NCI-H774 (cell line): ENCODE data around the gene ADAMTS1.

Experiments used
- DNase-seq: peaks from one replicate; lab custom pipeline; 2025; lab: John Stamatoyannopoulos, UW

Gene ADAMTS1

DNA sequence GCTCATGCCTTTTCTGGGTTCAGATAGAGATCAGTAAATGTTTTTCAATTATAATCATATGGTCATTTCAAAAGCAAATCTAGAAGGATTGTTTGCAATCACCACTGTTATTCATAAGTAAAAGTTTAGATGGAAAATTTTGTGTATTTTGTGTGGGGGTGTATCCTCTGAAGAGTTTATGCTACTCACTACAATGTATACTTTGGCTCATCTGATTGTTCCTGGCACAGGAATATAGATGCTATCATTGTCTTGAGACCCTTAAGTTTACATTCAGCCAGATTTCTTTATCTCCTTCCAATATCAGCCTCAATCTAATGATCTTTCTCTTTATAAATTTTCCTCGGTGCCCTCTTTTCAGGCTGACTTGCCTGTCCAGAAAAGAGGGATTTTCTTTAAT is 33.0 kb downstream of the ADAMTS1 start:
- DNase-seq: no peak

DNA sequence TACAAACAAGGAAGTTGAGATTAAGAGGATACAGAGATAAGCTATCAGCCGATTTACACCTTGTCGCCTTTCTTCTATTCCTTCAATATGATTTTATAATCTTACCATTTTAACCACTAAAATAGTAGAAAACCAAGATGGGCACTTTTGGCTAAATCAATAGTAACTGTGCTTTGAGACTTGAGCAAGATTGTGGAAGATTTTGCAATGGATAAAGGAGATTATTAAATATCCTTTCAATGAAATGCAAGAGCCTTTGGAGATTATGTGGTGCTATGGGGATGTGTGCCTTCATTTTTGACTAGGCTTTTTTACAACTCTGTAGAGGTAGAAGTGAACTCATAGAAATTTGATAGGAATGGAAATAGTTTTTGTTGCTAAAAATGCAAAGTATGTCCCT is 33.7 kb downstream of the ADAMTS1 start:
- DNase-seq: no peak

DNA sequence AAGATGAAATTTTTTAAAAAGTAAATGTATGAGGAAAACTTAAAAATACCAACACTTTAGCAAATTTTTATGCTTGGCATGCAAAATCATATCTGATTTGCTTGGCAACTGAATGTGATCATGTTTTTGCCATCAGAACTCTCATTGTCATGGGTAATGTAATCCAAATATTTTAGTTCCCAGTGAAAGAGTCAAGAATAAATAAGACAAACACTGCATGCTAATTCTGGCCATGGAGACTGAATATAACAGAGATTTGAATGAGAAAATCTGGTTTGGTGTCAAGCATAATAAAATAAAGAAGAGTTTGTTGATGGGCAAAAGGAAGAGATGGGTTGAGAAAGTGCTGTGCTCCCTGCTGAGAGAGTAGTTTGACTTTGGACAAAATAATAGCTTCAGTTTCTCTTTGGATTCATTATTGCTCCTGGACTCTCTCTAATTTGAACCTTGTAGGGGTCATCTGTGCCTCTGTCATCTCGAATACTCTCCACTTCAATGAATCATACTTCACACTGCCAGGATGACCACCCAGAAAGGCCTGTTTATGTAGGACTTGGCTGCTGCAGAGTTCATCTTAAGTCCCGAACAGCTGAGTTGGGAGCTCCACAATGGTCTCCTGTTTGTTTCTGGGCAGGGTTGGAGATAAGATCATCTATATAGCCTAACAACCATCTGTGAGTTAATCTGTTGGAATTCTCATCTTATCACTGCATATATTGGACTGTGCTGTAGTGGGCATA is 34.4 kb downstream of the ADAMTS1 start:
- no peak for DNase-seq

DNA sequence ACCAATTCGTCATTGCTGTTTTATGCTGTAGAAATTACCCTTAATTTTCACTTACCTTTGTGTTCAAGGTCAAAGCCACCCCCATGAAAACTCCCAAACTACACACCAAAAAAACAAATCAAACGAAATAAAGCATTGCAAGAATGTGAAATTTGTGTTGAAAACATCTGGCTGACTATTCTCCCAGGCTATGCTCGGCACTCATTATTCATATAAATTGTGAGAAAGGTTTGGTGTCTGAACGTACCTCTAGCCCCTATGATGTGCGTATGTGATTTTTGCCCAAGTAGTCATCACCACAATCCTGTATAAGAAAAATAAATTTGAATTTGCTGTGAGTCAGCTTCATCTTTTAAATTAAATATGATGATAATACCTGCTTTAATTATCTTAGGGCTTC is 34.9 kb downstream of the ADAMTS1 start:
- no peak for DNase-seq

DNA sequence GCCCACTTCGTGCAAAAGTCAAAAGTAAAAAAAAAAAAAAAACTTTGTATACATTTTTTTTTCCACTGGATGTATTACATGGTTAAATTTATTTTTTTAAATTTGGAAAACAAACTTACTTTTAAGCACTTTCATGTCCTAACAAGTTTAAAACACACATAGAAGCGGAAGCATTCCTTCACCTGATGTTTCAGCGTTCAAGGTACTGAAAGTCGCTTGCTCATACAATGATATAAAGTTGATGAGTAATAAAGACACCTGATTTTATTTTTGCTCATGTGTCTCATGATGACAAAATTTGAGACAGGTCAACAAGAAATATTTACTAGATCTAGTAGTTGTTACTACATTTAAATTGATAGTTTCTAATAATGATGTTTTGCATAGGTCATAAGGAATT is 35.5 kb downstream of the ADAMTS1 start:
- DNase-seq: no peak

DNA sequence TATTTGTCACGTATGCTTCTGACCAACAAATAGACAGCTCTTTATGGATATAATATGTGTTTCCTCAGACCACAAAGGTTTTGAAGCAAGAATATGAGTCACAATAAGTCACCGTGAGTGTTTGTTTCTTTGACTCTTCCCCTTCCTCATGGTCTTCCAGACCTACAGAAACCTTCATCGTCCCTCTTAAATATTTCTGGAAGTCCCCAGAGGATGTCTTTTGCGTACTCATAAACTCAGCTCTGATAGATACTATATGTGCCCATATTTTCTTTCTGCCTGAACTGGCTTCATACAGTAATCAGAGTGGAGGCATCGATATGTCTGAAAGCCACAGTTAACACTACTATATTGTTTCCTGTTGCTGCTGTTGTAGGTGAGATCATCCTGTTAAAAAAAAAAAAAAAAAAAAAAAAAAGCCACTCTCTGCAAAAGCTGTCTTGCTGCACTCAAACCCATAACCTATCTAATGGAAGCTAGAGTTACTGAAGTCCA is 38.4 kb downstream of the ADAMTS1 start:
- DNase-seq: no peak

DNA sequence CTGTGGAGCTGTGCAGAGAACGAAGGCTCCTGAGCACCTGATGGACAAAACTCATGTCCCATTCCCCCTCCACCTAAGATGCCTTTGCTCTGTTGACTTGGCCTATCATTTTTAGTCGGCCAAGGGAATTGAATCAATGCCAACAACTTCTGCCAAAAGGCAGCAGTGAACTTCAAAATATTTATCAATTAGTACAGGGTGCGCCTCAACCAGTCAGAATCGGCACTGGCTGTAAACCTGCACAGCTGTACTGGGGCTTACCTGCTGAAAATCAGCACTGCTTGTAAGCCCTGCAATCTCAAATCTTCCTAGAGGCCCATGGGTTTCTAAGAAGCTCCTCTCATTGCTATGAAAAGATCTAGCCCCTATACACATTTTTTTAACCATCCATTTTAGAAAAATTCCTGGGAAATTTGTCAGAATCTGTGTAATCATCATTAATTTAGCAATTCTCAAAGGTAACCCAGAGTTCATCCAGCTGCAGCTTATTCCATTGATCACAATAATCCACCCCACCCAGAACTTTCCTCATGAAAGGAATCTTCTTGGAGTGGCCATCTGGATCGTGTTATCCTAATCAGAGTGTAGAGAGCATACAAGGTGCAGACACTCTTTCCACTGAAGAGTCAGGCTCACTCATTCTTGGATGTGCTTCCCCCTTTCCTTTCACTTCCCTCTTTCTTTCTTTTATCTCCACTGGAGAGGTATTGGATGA is 40.2 kb downstream of the ADAMTS1 start:
- no peak for DNase-seq

DNA sequence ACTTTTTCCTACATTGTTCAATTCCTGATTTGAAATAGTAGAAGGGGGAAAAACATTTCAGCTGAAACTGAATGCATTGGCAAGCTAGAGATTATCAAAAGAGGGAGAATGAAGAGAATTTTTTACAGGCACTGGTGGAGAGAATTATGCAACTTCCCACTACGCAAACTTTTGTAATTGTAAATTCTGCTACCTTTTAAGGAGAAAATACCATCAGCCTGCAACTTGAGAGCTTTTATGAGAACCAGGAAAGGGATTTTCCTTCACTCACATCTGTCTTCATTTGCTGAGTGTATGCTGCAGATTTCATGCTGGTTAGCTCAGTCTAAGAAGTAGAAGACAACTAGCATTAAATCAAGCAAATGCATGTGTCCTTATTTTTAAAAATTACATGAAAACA is 43.7 kb downstream of the ADAMTS1 start:
- DNase-seq: no peak

DNA sequence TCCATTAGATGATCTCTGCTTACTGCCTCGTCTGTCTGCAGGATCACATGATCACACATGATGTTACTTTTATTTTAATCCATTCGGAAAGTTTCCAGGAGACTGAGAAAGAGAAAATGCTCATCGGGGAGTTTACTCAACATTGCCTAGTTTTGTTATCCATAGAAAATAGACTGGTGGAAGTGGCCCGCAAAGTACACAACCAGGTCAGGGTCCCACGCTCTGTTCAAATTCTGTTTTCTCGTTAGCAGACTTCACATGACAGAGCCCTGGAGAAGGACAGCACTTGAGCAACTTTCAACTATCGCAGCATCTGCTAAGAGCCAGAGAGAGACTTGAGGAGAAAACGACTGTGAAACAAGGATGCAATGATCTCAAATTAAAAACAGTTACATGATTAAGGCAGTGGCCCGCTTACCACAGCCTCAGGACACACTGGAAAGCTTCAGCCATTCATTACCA is 44.2 kb downstream of the ADAMTS1 start:
- no peak for DNase-seq

DNA sequence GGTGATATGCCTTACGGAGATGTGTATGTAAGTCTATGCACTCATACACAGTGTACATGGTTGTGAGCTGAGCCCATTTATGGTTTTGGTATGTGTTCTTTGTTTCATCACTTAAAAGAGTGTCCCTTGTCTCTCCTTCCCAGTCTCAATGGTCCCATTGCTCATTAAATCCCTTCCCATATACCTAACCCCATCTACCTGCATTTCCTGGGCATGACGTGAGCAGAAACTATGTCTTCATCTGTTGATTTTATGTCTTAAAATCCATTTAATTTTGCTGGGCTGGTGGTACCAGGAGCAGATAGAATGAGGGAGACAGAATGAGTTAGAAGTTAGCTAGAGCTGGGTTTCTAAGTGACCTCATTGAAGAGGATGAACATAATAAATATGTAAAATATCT is 44.8 kb downstream of the ADAMTS1 start:
- no peak for DNase-seq

DNA sequence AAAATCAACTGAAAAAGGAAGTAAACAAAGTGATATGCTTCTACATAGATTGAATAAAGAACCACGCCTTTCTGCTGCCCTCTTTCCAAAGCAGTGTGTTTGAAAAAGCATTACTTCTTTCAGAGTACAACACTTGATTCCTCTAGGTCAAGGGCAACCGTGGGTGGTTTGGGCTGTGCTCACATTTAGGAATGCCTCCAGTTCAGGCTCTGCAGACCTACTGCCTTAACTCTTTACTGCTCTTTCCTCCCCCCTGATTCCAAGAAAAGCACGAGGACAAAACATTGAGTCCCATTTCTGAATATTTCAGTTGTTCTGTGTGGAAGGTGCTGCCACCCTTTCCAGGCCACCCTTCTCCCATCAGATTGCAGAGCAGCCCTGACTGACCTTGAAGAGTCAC is 45.2 kb downstream of the ADAMTS1 start:
- DNase-seq: no peak

DNA sequence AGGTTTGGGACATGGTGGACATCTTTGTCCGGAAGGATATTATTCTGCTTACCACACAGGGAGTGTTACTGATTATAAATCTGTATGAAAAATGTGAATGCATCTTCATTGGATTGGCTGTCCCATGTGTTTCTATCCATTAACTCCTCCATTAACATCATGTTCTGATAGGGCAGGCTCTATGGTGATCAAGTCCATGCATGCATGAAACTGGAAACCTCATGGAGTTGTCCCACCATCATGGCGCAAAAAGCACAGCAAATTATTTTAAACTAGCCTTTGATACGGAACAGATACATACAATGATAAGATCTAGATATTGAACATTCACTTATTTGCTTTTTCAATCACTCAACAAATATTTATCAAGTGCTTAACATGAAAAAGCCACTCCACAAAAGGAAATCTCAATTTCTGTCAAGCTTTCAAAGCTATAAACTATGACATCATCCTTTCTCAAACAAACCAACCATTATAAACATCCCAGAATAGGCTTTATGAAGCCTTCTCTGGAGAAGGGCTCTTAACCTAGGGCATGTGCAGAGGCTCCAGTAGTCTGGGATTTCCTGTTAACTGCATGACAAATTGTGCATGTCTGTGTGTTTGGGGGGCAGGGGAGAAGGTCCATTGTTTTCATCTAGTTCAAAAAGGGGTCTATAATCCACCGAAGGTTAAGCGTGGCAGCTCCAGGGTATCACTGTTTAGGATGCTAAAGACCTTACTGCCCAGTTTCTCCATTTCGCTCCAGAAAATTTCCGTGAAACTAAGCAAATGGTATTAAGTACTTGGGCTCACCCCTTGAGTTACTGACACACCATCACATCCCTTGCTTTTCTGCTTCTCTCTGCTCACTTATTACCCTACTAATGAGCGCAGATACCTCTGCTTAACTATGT is 46.1 kb downstream of the ADAMTS1 start:
- peak; percentile 54 for DNase-seq

DNA sequence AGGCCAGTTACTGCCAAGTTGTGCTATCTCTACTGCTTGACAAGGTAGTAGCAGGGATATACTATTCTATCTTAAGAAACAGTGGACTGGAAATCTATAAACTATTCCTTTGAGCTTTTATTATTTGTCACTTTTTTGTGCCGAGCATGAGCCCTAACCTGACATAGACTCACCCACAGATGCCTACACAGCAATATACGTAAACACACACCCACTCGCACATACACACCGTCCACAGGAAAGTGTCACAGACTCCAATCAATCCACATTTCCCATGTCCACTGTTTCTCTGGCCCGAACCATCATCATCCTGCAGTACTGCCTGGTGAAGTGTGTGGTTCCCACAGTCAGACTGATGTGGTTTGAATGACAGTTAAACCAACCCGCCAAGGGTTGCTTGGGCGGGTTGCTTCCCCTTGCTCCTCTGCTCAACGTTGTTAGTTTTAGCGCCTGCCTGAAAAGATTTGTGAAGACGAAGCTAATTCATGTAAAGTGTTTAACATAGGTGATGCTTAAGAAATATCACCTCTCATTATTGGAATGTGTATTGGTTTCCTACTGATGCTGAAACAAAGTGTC is 47.2 kb downstream of the ADAMTS1 start:
- no peak for DNase-seq

DNA sequence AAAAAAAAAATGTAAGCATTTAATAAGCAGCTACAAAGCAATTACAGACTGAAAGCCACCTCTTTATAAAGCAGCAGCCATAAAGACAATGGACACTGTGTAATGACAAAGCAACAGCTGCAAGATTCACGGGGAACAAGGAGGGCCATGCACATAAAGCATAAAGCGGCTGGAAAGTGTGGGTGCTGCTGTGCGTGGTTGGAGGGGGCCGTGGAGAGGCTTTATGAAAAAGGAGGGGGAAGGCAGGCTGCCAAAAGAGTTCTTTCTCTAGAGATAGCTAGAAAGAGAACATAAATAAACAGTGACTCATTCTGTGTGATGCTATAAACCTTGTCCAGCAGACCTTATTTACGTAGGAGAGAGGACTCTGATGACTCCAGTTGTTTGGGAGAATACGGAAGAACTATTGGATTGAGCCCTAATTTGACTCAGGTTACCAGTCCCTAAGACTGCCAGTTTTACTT is 49.3 kb downstream of the ADAMTS1 start:
- DNase-seq: no peak

DNA sequence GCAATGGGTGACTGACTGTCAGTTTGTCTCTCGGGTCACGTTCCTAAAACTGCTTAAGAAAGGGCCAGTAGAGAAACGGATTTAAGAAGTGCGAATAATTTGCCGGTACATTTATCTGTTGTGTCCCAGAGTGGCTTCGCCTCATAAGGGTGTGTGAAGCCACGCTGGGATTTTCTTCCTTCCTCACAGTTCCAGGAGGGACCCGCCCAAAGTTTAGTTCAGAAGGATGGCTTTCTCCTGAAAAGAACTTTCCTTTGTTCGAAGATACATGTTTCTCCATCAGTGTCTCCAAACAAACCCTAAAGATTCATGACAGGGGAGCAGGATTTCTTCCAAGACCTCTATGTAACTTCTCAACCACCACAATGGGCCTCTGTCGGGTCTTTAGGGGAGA is 49.8 kb downstream of the ADAMTS1 start:
- DNase-seq: no peak

DNA sequence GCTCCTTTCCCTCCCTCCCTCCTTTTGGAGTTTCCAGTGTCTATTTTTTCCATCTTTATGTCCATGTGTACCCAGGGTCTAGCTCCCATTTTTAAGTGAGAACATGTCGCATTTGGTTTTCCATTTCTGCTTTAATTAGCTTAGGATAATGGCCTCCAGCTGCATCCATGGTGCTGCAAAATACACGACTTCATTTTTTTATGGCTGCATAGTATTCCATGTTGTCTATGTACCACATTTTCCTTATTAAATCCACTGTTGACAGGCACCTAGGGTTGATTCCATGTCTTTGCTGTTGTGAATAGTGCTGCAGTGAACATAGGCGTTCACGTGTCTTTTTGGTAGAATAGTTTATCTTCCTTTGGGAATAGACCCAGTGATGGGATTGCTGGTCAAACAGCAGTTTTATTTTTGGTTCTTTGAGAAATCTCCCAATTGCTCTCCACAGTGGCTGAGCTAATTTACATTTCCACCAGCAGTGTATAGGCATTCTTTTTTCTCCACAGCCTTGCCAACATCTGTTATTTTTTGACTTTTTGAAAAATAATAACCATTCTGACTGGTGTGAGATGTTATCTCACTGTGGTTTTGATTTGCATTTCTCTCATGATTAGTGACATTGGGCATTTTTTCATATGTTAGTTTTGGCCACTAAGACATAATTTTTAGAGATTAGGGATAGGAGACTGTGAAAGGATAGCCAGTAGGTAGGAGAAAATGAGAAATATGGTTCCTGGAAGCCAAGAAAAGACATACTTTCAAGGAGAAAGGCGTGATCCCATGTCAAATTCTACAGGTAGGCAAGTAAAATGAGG is 50.4 kb downstream of the ADAMTS1 start:
- no peak for DNase-seq

DNA sequence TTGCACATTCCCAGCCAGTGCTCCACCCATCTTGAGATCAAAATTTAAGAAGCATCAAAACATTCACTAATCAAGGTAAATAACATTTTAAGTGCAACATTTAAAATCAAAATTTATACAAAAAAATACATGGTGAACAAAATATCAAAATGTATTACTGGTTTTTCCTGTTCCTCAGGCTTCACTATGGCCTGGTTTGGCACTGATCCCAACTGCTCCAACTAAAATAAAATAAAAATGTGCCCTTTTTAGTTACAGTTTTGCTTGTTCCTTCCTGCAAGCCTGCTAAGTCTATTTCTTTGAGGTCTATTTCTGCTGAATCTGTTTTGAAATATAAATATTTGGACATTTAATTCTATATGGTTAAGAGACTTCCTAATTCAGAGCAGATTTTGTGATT is 54.9 kb downstream of the ADAMTS1 start:
- no peak for DNase-seq

DNA sequence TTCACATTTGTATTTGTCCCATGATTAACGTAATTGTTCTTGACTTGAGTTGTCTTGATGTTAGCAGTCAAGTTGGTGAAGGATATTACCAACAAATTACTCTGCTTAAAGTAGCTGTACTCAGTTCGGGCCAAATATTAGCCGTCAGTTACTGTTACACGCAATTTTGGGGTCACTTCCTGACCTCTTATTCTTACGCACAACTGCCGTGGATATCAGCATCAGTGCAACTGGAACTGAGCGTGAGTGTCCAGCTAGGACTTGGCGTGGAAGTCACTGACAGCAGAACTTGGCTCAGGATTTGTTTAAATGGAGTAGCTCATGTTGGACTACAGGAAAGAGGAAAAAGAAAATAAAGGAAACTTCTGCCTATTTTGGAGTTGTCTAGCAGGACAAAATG is 56.4 kb downstream of the ADAMTS1 start:
- no peak for DNase-seq
